HCT116 (cell line): ENCODE data around the gene NAV3.

ENCODE experiments used
- CEBPB ChIP-seq: IDR thresholded peaks from 2 replicates; pipeline ENCODE4 v1.6.1; 2012; ENCODE audit warnings: low read depth
- CTCF ChIP-seq, 3 experiments: fragments of 200-600 bp in 1 of 3; sonication (generic) in 1 of 3; IDR thresholded peaks in 2 of 3; conservative IDR thresholded peaks in 1 of 3; 2 replicates each; pipeline ENCODE4 v1.5.1; 2012 to 2017; ENCODE audit warnings: low read depth in 2 of 3, low read length in 2 of 3, antibody characterized with exemption in 1 of 3, borderline replicate concordance in 1 of 3, control low read depth in 1 of 3, mild to moderate bottlenecking in 1 of 3, mixed read lengths in 1 of 3, mixed run types in 1 of 3, moderate library complexity in 1 of 3; ENCODE audit not compliant: insufficient read depth in 1 of 3
- EZH2 ChIP-seq: fragments of 200-600 bp; sonication (generic); IDR thresholded peaks from 2 replicates; pipeline ENCODE4 v1.6.1; 2017; ENCODE audit warnings: antibody characterized with exemption, mixed run types
- EZH2phosphoT487 ChIP-seq: fragments of 200-600 bp; IDR thresholded peaks from 2 replicates; pipeline ENCODE4 v1.6.1; 2018; ENCODE audit warnings: antibody characterized with exemption, borderline replicate concordance
- FOSL1 ChIP-seq: IDR thresholded peaks from 2 replicates; pipeline ENCODE4 v1.6.1; 2012; ENCODE audit warnings: low read depth
- JUND ChIP-seq: IDR thresholded peaks from 2 replicates; pipeline ENCODE4 v1.6.1; 2012
- MAX ChIP-seq: IDR thresholded peaks from 2 replicates; pipeline ENCODE4 v1.6.1; 2012
- POLR2A ChIP-seq: IDR thresholded peaks from 2 replicates; pipeline ENCODE4 v1.7.0; 2011; ENCODE audit warnings: borderline replicate concordance; ENCODE audit not compliant: insufficient read depth, insufficient read length; ENCODE audit errors: extremely low read depth
- POLR2AphosphoS5 ChIP-seq: IDR thresholded peaks from 2 replicates; pipeline ENCODE4 v1.6.1; 2011; ENCODE audit warnings: mild to moderate bottlenecking, low read depth, low read length, moderate library complexity
- RAD21 ChIP-seq: IDR thresholded peaks from 2 replicates; pipeline ENCODE4 v1.6.1; 2012; ENCODE audit warnings: low read depth, mild to moderate bottlenecking
- SIN3A ChIP-seq: IDR thresholded peaks from 2 replicates; pipeline ENCODE4 v1.6.1; 2012; ENCODE audit warnings: low read depth
- SP1 ChIP-seq: IDR thresholded peaks from 2 replicates; pipeline ENCODE4 v1.6.1; 2012; ENCODE audit warnings: low read depth
- YY1 ChIP-seq: IDR thresholded peaks from 2 replicates; pipeline ENCODE4 v1.6.1; 2011; ENCODE audit warnings: low read length, low read depth, moderate library complexity, mild to moderate bottlenecking; ENCODE audit not compliant: insufficient replicate concordance; ENCODE audit errors: extremely low read depth
- ZBTB33 ChIP-seq: IDR thresholded peaks from 2 replicates; pipeline ENCODE4 v1.6.1; 2011; ENCODE audit warnings: mild to moderate bottlenecking, low read length, moderate library complexity; ENCODE audit not compliant: insufficient replicate concordance; ENCODE audit errors: extremely low read depth

GRCh38 chr12:78018939-78019338 lies 188.2 kb downstream of the NAV3 start:
- no peak for TF ChIP-seq CTCF (IDR thresholded peaks at IDR 0.05 in 2 of 3, conservative IDR thresholded peaks at IDR 0.05 in 1 of 3; ENCODE audit: borderline replicate concordance in 1 of 3, insufficient read depth in 1 of 3, low read depth in 2 of 3, low read length in 2 of 3)
- no peak for TF ChIP-seq EZH2phosphoT487
- TF ChIP-seq RAD21 = no peak
- TF ChIP-seq CEBPB = no peak
- no peak for TF ChIP-seq POLR2AphosphoS5
- no peak for TF ChIP-seq POLR2A
- no peak for TF ChIP-seq EZH2
- TF ChIP-seq ZBTB33 = no peak
- no peak for TF ChIP-seq YY1
- TF ChIP-seq SIN3A = no peak
- no peak for TF ChIP-seq SP1
- TF ChIP-seq FOSL1 = no peak
- no peak for TF ChIP-seq JUND
- TF ChIP-seq MAX = no peak
